GM19238 (cell line): ENCODE results near the gene ZNF565.
"Not testable (repeated sequence)": the region's sequence is repeated elsewhere in the genome, so short reads cannot be mapped to it uniquely, and the experiment has no call there.

Experiments used
- DNase-seq: peaks from one replicate; pipeline ENCODE4 v3.0.0; 2011; ENCODE audit warnings: low spot score; ENCODE audit not compliant: insufficient read length

The ZNF565 gene

DNA sequence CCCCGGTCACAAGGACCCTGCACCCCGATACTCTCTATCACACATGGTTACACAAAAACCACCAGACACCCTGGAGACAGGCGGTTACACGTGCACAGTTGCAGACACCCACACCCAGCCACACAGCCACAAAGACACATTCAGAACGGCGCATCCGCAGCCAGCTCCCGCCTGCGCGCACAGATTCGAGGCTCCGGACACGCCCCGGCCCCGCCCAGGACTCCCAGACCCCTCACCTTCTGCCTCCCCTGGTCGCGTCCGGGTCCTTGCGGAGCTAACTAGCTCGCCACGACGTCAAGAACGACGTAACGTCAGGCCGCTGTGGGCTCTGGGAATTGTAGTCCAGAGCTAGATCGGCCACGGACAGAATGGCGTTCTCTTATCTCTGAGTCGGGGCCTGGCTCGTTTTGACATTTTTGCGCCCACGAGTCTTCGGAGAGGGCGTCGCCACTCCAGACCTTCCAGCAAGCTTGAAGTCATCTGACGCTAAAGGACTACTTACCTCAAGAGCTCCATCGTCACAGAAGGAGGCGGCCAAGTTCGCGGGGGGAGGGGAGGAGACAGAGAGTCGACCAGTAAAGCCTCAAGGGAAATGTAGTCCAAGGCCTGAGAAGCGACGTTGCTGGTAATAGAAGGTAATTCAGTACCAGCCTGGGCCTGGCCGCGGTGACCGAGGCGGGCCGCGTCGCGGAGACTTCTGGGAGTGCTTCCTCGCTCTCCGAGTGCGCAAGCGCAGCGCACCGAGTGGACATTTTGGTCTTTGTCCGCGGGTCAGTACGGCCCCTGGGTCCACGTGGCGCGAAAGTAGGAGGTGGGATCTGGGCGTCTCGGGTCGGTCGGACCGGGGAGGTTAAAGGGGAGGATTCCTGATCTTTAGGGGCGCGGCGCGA is at the start of gene ZNF565, which contains the start of gene ZNF146:
TSS of gene ZNF565 (minus strand) at position 280 of the 890 bp plus-strand sequence. CDS start 12,680 bp downstream, outside the sequence.
TSS of gene ZNF146 (plus strand) at position 721 of the 890 bp plus-strand sequence. CDS start 21,335 bp downstream, outside the sequence.
- DNase-seq: peak; percentile 96

DNA sequence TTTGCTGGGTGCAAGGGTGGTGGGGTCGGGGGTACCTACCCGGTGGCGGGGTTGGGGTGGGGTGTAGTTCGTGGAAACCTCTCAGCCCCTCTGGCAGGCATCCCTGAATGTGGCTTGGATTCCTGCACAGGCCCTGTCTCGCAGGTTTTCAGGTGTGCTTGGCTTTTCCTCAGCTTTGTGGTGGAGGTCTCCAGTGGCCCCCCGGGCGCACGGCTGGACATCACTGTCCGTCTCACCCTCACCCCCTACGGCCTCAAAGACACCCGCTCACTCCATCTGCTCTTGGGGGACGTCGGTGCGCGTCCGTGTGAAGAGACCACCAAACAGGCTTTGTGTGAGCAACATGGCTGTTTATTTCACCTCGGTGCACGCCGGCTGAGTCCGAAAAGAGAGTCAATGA is 44.7 kb upstream of the ZNF565 start:
- no peak for DNase-seq

DNA sequence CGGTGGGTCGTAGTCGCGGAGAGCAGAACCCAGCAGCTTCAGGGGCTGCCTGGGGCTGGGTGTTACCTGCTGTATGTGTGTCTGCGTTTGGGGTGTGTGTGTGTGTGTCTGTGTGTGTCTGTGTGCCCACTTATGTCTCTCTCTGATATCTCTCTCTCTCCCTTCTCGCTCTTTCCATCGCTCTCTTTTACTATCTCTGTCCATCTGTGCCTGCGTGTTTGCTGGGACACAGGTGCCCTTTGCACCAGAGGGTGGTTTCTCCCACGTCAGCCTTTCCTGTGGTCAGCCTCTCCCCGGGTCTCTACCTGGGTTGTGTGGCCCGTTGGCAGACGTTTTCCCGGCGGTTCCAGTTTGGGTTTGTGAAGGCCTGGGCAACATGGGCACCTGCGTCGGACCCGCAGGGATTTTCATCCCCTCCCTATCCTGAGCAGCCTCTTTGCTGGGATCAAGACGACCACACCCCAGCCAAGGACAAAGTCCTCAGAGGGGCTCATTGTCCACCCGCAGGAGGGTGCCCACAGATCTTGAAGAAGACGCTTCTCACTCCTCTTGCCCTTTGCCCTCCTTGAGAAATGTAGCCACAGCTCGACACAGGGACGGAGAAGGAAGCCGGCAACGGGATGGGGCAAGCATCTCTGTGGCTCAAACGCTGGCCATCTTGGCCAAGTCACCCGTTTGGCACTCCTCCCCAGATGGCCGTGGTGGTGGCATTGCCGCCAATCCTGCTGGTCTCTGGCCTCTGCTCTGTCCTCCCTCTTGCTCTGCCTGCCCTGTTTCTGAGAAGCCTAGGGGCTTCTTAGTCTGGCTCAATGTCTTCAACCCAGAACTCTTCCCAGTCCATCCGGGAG is 43.8 kb upstream of the ZNF565 start:
- DNase-seq: no peak

DNA sequence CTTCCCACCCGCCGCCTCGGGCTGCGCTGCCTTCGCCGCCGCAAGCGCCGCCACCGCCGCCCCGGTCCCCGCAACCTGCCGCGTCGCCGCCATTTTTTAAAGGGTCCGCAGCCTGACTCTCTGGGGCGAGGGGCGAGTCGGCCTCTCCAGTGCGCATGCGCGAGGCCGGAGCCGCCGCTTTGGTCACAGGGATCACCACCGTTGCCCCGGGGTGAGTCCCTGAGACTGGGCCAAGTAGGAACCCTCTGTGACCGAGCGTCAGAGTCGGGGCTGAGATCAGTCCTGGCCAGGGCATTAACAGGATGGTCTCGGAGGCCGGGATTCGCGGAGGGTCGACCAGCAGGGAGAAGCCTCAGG is 43.0 kb upstream of the ZNF565 start:
- no peak for DNase-seq

DNA sequence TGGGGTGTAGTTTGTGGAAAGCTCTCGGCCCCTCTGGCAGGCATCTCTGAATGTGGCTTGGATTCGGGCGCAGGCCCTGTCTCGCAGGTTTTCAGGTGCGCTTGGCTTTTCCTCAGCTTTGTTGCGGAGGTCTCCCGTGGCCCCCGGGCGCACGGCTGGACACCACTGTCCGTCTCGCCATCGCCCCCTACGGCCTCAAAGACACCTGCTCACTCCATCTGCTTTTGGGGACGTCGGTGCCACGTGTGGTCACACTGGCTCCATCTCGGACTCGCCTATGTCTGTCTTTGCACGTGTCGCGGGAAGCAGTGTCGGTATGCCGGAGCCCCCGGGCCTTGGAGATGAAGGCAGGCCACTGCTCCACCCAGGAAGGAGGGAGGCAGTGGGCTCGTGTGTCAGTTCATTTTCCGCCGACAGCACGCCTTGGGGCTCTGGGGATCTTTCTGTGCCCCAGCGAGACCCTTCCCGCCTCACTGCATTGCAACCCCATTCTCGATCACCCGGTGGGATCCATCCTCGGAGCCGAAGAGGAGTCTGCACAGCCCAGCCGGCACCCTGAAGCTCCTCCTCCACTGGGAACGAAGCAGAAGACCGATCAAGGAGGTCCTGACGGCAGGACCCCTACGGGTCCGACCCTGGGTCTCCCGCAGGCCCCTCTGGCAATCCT is 42.5 kb upstream of the ZNF565 start:
- no peak for DNase-seq

DNA sequence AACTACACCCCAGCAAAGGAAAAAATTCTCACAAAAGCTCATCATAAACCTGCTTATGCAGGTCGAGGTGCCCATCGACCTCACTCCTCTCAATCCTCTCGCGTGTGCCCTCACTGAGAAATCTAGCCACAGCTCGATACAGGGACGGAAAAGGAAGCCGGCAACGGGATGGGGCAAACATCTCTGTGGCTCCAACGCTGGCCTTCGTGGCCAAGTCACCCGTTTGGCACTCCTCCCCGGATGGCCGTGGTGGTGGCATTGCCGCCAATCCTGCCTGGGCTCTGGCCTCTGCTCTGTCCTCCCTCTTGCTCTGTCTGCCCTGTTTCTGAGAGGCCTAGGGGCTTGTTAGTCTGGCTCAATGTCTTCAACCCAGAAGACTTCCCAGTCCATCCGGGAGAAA is 41.6 kb upstream of the ZNF565 start:
- no peak for DNase-seq

DNA sequence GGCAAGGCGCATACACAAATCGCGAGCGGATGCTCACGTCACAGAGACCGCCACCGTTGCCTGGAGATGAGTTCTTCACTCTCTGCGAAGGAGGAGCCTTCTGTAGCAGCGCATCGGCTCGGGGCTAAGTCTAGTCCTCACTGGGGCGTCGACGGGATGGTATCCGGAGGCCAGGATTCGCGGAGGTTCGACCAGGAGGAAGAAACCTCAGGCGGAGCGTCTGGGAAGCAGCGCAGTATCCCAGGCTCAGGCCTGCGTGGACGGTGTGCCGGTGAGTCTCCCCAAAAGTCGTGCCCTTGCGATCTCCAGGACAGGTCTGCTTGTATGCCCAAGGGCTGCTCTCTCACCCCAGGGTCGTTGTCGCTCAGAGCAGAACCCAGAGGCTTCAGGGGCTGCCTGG is 40.9 kb upstream of the ZNF565 start:
- no peak for DNase-seq

DNA sequence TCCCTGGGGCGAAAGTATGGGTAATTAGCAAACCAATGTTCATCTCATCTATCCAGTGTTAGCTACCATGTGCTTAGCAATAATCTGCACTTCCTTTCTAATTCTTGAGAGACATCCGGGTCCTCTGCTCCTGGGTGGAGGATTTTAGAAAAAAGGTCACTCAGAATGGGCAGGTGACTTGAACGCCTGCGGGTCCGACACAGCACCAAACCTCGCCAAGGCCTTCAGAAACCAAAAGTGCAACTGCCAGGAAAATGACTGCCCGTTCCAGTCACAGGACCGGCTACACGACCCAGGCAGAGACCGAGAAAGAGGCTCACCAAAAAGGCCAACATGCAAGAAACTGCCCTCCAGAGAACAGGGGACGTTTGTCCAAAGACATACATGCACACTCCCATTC is 40.4 kb upstream of the ZNF565 start:
- no peak for DNase-seq

DNA sequence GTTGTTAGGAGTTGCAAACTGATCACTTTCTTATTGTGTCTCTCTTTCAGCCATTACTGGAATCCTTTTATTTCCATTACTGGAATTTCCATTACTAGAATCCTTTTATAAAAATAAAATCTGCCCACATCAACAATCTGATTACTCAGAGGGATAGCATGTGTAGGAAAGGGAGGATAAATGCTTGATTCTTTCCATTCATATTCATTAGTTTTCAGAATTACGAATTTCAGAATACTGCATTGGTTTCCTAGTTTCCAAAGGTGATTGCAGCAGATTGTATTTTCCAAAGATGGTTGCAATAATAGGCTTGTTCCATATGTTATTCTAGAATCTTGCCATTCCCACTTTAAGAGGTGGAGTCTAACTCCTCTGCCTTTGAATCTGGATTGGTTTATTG is 37.6 kb upstream of the ZNF565 start:
- no peak for DNase-seq

DNA sequence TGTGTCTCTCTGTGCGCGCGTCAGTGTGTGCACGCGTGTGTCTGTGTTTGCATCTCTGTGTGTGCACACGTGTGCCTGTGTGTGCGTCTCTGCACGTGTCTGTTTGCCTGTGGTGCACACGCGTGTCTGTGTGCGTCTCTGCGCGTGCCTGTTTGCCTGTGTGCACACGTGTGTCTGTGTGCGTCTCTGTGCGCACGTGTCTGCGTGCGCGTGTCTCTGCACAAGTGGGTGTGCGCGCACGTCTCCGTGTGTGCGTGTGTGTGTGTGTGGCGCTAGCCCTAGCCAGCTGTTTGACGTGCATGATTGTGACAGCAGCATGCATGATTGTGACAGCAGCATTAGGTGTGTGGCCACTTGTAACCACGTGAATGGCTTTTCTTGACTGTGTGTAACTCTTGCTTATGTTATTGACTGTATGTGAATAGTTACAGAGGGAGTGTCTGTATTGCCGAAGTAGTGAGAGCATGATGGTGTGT is 31.6 kb upstream of the ZNF565 start:
- DNase-seq: no peak

DNA sequence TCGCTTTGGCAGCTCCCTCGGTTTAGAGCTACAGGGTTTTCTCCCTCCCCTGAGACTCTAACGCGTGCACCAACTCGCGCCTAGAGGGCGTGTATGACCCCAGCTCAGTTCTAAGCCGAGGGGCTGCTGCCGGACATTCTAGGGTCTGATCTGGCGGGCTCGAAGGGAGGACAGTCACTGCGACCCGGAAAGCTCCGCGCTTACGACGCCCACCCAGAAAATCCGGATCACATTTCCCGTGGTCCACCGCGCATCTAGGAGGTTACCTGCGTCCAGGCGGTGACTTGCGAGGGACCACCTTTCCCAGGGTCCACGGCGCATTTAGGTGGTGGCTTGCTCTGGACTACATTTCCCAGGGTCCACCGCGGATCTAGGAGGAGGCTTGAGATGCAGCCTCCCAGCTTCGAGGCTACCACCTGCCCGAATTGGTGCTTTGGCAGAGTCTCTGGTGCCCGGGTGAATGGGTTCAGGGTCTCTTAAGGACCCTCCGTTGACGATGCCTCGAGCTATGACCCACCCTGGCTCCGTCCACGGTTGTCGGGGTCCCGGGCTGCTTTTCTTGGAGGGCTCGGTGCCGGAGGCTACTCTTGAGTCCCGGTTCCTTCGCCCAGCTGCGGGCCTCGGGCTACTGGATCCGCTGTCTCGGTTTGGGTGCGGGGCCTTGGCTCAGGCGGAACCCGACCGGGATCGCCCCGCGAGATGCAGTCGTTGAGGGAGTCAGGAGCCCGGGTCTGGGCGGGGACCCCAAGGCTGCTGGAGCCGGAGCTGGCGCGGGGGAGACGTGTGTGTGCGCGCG is 30.9 kb upstream of the ZNF565 start:
- DNase-seq: no peak

DNA sequence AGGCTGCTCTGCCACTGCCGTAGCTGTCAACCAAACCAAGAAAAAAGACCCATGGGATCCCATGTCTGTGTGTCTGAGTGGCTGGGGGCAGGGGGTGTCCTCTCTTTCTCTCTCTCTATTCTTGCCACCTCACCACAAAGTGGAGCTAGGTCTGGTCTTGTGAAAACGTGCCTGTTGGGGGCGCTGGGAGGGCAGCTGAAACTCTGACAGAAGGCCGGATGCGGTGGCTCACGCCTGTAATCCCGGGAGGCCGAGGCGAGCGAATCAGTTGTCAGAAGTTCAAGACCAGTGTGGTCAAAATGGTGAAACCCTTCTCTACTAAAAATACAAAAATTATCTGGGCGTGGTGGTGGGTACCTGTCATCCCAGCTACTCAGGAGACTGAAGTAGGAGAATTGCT is 29.6 kb upstream of the ZNF565 start:
- DNase-seq: no peak

DNA sequence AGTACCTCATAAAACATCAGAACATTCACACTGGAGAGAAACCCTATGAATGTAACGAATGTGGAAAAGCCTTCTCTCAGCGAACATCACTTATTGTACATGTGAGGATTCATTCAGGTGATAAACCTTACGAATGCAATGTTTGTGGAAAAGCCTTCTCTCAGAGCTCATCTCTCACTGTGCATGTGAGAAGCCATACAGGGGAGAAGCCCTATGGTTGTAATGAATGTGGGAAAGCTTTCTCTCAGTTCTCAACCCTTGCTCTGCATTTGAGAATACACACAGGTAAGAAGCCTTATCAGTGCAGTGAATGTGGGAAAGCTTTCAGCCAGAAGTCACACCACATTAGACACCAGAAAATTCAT is 22.5 kb upstream of the ZNF565 start:
- DNase-seq: no peak

DNA sequence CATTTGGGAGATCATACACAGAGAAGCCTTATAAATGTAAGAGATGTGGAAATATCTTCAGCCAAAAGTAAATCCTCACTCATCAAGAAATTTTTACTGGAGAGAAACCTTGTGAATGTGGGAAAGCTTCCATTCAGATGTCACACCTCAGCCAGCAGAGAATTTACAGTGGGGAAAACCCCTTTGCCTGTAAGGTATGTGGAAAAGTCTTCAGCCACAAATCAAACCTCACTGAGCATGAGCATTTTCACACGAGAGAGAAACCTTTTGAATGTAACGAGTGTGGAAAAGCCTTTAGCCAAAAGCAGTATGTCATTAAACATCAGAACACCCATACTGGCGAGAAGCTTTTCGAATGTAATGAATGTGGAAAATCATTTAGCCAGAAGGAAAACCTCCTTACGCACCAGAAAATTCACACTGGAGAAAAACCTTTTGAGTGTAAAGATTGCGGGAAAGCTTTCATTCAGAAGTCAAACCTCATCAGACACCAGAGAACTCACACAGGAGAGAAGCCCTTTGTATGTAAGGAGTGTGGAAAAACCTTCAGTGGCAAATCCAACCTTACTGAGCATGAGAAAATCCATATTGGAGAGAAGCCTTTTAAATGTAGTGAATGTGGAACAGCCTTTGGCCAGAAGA is 22.0 kb upstream of the ZNF565 start:
- DNase-seq: no peak

DNA sequence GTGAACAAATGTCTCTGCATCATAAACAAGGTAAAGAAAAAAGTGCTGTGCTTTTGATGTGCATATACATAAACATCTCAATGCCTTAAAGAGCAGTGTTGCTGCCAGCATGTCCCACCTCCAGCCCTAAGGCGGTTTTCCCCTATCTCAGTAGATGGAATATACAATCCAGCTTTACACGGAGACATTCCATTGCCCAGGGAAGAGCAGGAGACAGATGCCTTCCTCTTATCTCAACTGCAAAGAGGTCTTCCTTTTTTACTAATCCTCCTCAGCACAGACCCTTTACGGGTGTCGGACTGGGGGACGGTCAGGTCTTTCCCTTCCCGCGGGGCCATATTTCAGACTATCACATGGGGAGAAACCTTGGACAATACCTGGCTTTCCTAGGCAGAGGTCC is 19.2 kb upstream of the ZNF565 start:
- DNase-seq: not testable (repeated sequence)

DNA sequence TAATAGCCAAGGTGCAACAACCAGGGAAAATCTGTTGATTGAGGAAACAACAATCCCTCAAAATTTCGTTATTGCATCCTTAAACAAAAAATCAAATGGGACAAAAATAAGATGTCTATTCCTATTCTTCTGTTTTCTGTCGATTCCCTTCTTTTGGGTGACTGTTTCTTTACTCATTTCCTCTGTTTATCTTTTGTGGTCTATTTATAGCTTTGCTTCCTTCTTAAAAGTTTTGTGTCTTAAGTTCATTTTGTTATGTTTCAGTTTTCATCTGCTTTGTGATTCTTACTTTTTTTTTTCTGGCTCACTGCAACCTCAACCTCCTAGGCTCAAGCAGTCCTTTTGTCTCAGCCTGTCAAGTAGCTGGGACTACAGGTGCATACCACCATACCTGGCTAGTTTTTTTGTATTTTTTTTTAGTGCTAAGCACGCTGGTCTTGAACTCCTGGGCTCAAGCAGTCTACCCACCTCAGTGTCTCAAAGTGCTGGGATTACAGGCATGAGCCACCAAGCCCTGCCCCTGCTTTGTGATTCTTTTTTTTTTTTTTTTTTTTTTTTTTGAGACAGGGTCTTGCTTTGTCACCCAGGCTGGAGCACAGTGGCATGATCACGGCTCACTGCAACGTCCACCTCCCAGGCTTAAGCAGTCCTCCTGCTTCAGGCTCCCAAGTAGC is 10.9 kb upstream of the ZNF565 start:
- no peak for DNase-seq

DNA sequence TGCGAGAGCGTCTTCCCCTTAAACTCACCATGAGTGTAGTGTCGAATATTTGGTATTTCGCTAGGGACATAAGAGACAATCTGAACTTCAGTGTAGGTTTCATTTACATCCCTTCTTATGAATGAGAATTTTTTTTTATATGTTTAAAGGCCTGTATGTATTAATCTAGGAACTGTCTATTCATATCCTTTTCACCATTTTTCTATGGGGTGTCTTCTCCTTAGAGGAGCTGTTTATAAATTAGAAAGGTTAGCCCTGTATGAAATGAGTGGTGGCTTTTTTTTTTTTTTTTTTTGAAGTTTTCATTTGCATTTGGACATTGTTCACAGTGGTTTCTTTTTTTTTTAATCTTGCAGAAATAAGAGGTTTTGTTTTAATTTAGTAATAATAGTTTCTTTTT is 8.0 kb upstream of the ZNF565 start:
- DNase-seq: no peak

DNA sequence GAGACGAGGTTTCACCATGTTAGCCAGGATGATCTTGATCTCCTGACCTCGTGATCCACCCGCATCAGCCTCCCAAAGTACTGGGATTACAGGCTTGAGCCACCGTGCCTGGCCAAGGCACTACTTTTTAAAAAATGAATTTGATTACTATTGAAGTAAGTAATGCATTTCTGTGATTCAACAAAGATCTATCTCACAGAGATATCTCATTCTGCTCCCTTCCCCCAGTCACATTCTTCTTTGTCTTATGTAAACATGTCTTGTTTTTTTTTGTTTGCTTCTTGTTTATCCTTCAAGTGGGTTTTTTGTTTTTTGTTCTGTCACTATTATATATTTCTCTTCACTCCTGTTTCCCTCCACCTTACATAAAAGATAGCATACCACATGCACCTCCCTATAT is 7.0 kb upstream of the ZNF565 start:
- DNase-seq: no peak

DNA sequence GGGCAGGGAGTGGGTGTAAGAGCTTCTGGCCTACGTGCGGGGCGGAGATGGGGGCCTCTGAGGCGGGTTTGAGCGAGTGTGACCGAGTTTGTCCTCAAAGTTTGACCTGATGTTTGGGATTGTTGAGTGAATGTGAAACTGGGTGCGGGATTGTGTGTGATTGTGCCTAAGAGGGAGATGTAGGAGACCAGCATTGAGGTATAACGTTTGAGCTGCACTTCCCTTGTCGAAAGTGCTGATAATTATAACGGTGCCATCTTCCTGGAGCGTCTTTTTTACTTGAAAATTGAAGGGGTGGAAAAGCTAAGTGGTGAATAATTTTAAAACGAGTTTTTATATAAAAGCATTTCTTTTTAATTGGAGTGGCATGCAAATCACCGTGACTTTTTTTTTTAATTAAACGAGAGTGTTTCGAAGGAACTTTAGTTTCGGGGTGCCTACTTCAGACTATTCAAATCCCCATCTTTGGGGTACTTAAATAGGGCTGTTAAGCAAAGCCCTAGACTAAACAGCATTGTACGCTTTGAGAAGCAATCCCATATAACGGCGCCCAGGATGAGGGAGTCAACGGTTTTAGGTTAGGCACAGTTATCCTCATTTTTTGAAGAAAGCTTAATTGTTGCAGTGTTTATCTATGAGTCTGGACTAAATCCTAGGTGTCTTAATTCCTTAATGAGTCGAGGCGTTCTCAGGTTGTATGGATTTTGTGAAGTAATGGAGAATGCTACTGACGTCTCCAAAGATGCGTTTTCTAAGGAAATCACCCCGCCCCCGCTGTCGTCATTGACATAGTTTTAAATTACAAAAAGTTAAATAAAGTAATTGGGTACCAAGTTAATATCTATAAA is 1.0 kb upstream of the ZNF565 start:
- DNase-seq: no peak
